Sigmoid colon (tissue), 7 donors: ENCODE results near the gene XKR7. TPM values are rescaled to one million over a fixed set of nuclear protein-coding genes. Genes with fewer than 3 reads are reported as not detected.

Experiments
- DNase-seq: peaks from one replicate; pipeline ENCODE4 v3.0.0-alpha.2; 2019
- H3K27ac ChIP-seq, 4 donors: fragments of 200-600 bp; sonication (generic); one replicate each; pipeline ENCODE4 v1.5.1; 2016 to 2019; ENCODE audit warnings: mild to moderate bottlenecking in 1 of 4
- H3K27me3 ChIP-seq, 3 donors: fragments of 200-600 bp; sonication (generic); one replicate each; pipeline ENCODE4 v1.5.1; 2019; ENCODE audit warnings: mild to moderate bottlenecking in 1 of 3
- H3K36me3 ChIP-seq, 4 donors: fragments of 200-600 bp; sonication (generic); one replicate each; pipeline ENCODE4 v1.5.1; 2016 to 2019
- H3K4me1 ChIP-seq, 4 donors: fragments of 200-600 bp; sonication (generic); one replicate each; pipeline ENCODE4 v1.5.1; 2017 to 2019
- H3K4me3 ChIP-seq, 4 donors: fragments of 200-600 bp; sonication (generic); one replicate each; pipeline ENCODE4 v1.5.1; 2017 to 2019; ENCODE audit warnings: mild to moderate bottlenecking in 2 of 4, moderate library complexity in 1 of 4
- H3K9me3 ChIP-seq, 4 donors: fragments of 200-600 bp in 3 of 4; sonication (generic) in 3 of 4; one replicate each; pipeline versions ENCODE4 v1.5.1 to v1.6.1; 2013 to 2019
- CTCF ChIP-seq, 4 experiments: fragments of 450-650 bp in 3 of 4; fragments of 200-600 bp in 1 of 4; IDR thresholded peaks; one replicate each; pipeline ENCODE4 v1.5.1; 2016 to 2019; ENCODE audit warnings: antibody characterized with exemption in 4 of 4, mild to moderate bottlenecking in 3 of 4, moderate library complexity in 2 of 4
- EP300 ChIP-seq, 4 donors: sonication (generic); formaldehyde crosslinking; IDR thresholded peaks; one replicate each; pipeline ENCODE4 v1.6.1; 2017; ENCODE audit warnings: antibody characterized with exemption in 4 of 4
- POLR2A ChIP-seq, 2 donors: fragments of 450-650 bp; IDR thresholded peaks; one replicate each; pipeline ENCODE4 v1.6.1; 2016; ENCODE audit warnings: antibody characterized with exemption in 2 of 2, mild to moderate bottlenecking in 2 of 2, moderate library complexity in 2 of 2
- POLR2AphosphoS5 ChIP-seq, 4 donors: sonication (generic); formaldehyde crosslinking; IDR thresholded peaks; one replicate each; pipeline ENCODE4 v1.6.1; 2017; ENCODE audit warnings: antibody characterized with exemption in 4 of 4
- WGBS, 2 donors: extraction: QIAGEN DNeasy Blood & Tissue Kit; methylation state at CpG; one replicate each; pipeline ENCODE4 v1.1.7; 2013; 5-methylcytosine and 5-hydroxymethylcytosine counted together
- intact Hi-C: fragments of 100-400 bp; cut with DNase I; formaldehyde crosslinking; loops from one replicate; pipeline ENCODE4 v1.15.1; 2023
- polyA plus RNA-seq, 3 donors: library from polyadenylated mRNA; stranded (reverse); fragments of 200-250 nt; gene quantifications; one replicate each; pipeline ENCODE4 v1.2.3, GENCODE V29; 2013
- total RNA-seq, 4 donors: library from RNA; depleted of rRNA; stranded (reverse); fragments of >200 nt; gene quantifications; one replicate each; pipeline ENCODE4 v1.1.0, GENCODE V29; 2016
- donor health status: healthy with polysubstance abuse.
- donor health status: Bipolar disorder and iron deficiency.
- donor health status: healthy.

The XKR7 gene
- total and polyA plus RNA-seq, 7 donors = under 0.01 to 0.15 (median 0.14) TPM; not detected in 4

- DNase-seq = no peak
- no peaks in the 10 kb centered on the region for H3K9me3 ChIP-seq
- WGBS, 2 donors = 87 to 89% methylated on average over 10 of the region's 10 CpGs
Measured at GRCh38 chr20:31933698-31934097, 34.3 kb upstream of the XKR7 start.

GRCh38 chr20:31934491-31934890 is 33.5 kb upstream of the XKR7 start:
- intact Hi-C loops = no loop called here
- no peak overlapping the region for H3K27ac ChIP-seq
- no peak overlapping the region for H3K4me3 ChIP-seq
- no peaks in the 10 kb centered on the region for H3K9me3 ChIP-seq
- no peaks in the 10 kb centered on the region for H3K36me3 ChIP-seq
- H3K4me1 ChIP-seq = no peaks in the 10 kb centered on the region
- no peak for TF ChIP-seq POLR2AphosphoS5 (IDR thresholded peaks at IDR 0.05)
- DNase-seq = no peak
- 91 to 92% methylated on average over 14 of the region's 14 CpGs for WGBS, 2 donors
- H3K27me3 ChIP-seq = no peaks in the 10 kb centered on the region

More at GRCh38 chr20:31933698-31934097, 34.3 kb upstream of the XKR7 start:
- intact Hi-C loops = no loop called here
- TF ChIP-seq EP300 (IDR thresholded peaks at IDR 0.05) (no peak), CTCF (IDR thresholded peaks at IDR 0.05) (no peak), POLR2AphosphoS5 (IDR thresholded peaks at IDR 0.05) (no peak), POLR2A (IDR thresholded peaks at IDR 0.05) (no peak)
- no peak overlapping the region for H3K4me3 ChIP-seq
- H3K27me3 ChIP-seq = no peaks in the 10 kb centered on the region
- no peaks in the 10 kb centered on the region for H3K36me3 ChIP-seq
- no peak overlapping the region for H3K27ac ChIP-seq
- H3K4me1 ChIP-seq = no peaks in the 10 kb centered on the region

GRCh38 chr20:31934968-31935764 is 32.8 kb upstream of the XKR7 start:
- H3K4me3 ChIP-seq = no peak overlapping the region
- no peak overlapping the region for H3K27ac ChIP-seq
- H3K9me3 ChIP-seq = no peaks in the 10 kb centered on the region
- TF ChIP-seq POLR2AphosphoS5 (IDR thresholded peaks at IDR 0.05) (no peak), EP300 (IDR thresholded peaks at IDR 0.05) (no peak), CTCF (IDR thresholded peaks at IDR 0.05) (no peak), POLR2A (IDR thresholded peaks at IDR 0.05) (no peak)
- intact Hi-C loops = no loop called here
- WGBS, 2 donors = 69 to 71% methylated on average over 8 of the region's 8 CpGs
- DNase-seq = no peak
- H3K27me3 ChIP-seq = no peaks in the 10 kb centered on the region
- H3K4me1 ChIP-seq = no peaks in the 10 kb centered on the region
- H3K36me3 ChIP-seq = no peaks in the 10 kb centered on the region

- DNase-seq = no peak
- Histone ChIP-seq H3K4me1 (no peaks in the 10 kb centered on the region), H3K9me3 (no peaks in the 10 kb centered on the region), H3K36me3 (no peaks in the 10 kb centered on the region), H3K27me3 (no peaks in the 10 kb centered on the region), H3K27ac (no peak overlapping the region), H3K4me3 (no peak overlapping the region)
- TF ChIP-seq EP300 (IDR thresholded peaks at IDR 0.05) (no peak), CTCF (IDR thresholded peaks at IDR 0.05) (no peak), POLR2AphosphoS5 (IDR thresholded peaks at IDR 0.05) (no peak), POLR2A (IDR thresholded peaks at IDR 0.05) (no peak)
- intact Hi-C loops = no loop called here
- WGBS, 2 donors = 85 to 90% methylated on average over 4 of the region's 4 CpGs
Measured at GRCh38 chr20:31936420-31936819, 31.5 kb upstream of the XKR7 start.

- peaks cover 0 to 4% (median 1%) of the 10 kb centered on the region in 4 donors for H3K4me1 ChIP-seq
- TF ChIP-seq EP300 (IDR thresholded peaks at IDR 0.05) (no peak), POLR2AphosphoS5 (IDR thresholded peaks at IDR 0.05) (no peak), CTCF (IDR thresholded peaks at IDR 0.05) (no peak), POLR2A (IDR thresholded peaks at IDR 0.05) (no peak)
- intact Hi-C loops = no loop called here
- no peaks in the 10 kb centered on the region for H3K27me3 ChIP-seq
- no peak for DNase-seq
- no peaks in the 10 kb centered on the region for H3K9me3 ChIP-seq
- no peak overlapping the region for H3K4me3 ChIP-seq
- H3K36me3 ChIP-seq = peaks cover 0 to 3% (median 0%) of the 10 kb centered on the region in 4 donors
- H3K27ac ChIP-seq = no peak overlapping the region
- 41 to 56% methylated on average over 1 of the region's 1 CpG for WGBS, 2 donors
Measured at GRCh38 chr20:31937820-31938219, 30.1 kb upstream of the XKR7 start.
